Inflammatory macrophage treated with lipopolysaccharide for 1 hour (primary cell): ENCODE measurements around the gene HOXD1.

Source experiments
- DNase-seq, 2 donors: peaks; one replicate each; pipeline ENCODE4 v3.0.0-alpha.2; 2020 to 2022

The HOXD1 gene

GRCh38 chr2:176187899-176188773 lies at the start of gene HOXD1:
Gene HOXD1 (plus strand): TSS chr2:176188668. CDS start chr2:176188802, 134 bp downstream.
- peak in 1 of 2 donors; percentile 14 for DNase-seq

GRCh38 chr2:176138923-176139660 lies 49.4 kb upstream of the HOXD1 start:
- no peak for DNase-seq

GRCh38 chr2:176139661-176140512 lies 48.6 kb upstream of the HOXD1 start:
- DNase-seq = no peak

- peak in 1 of 2 donors; percentile 49 for DNase-seq
Observed at GRCh38 chr2:176140513-176141317, 47.8 kb upstream of the HOXD1 start.

- no peak for DNase-seq
Observed at GRCh38 chr2:176142281-176142680, 46.2 kb upstream of the HOXD1 start.

GRCh38 chr2:176145085-176145969 lies 43.1 kb upstream of the HOXD1 start:
- DNase-seq = no peak

- DNase-seq = no peak
Observed at GRCh38 chr2:176146101-176146500, 42.4 kb upstream of the HOXD1 start.

GRCh38 chr2:176146645-176147044 lies 41.8 kb upstream of the HOXD1 start:
- DNase-seq = no peak

GRCh38 chr2:176147210-176147799 lies 41.2 kb upstream of the HOXD1 start:
- no peak for DNase-seq

- no peak for DNase-seq
Observed at GRCh38 chr2:176147800-176148496, 40.5 kb upstream of the HOXD1 start.

GRCh38 chr2:176148751-176149421 lies 39.6 kb upstream of the HOXD1 start:
- no peak for DNase-seq

- no peak for DNase-seq
Observed at GRCh38 chr2:176149481-176149938, 39.0 kb upstream of the HOXD1 start.

GRCh38 chr2:176149939-176150583 lies 38.4 kb upstream of the HOXD1 start:
- DNase-seq = no peak

- no peak for DNase-seq
Observed at GRCh38 chr2:176150584-176151441, 37.7 kb upstream of the HOXD1 start.

- no peak for DNase-seq
Observed at GRCh38 chr2:176151442-176152287, 36.8 kb upstream of the HOXD1 start, which contains the start of gene HOXD4. Gene HOXD4 (plus strand): TSS chr2:176151550. CDS start chr2:176151634, 84 bp downstream.

- no peak for DNase-seq
Observed at GRCh38 chr2:176152350-176153181, 35.9 kb upstream of the HOXD1 start.
